Panc1 (cell line): ENCODE data around the gene MACROD2. TPM values are rescaled to one million over a fixed set of nuclear protein-coding genes. Genes with fewer than 3 reads are reported as not detected.

Experiments used
- ATAC-seq: fragments of 200-7000 bp; cut with Tn5 transposase; 2 replicates; pipeline ENCODE4 v1.9.1; 2020; ENCODE audit warnings: mild to moderate bottlenecking, moderate library complexity
- BruUV-seq: library from RNA; stranded (reverse); fragments of 400-500 nt; replicated peaks from 2 replicates; lab custom pipeline; 2021; lab: Mats Ljungman, UMichigan
- CTCF ChIA-PET: fragments of 300-600 bp; sonication (Branson Sonifier 250); formaldehyde crosslinking; loops from one replicate; lab custom pipeline; 2022; ENCODE audit warnings: antibody characterized with exemption; lab: Charles Lee
- POLR2A ChIA-PET: fragments of 300-600 bp; sonication (Branson Sonifier 250); formaldehyde crosslinking; loops from one replicate; lab custom pipeline; 2022; ENCODE audit warnings: antibody characterized with exemption; lab: Charles Lee
- DNase-seq: peaks from one replicate; pipeline ENCODE4 v3.0.0-alpha.2; 2010; ENCODE audit warnings: low read depth, low spot score
- H3K27ac ChIP-seq: 2 replicates; pipeline ENCODE4 v1.5.1; 2011; ENCODE audit warnings: mild to moderate bottlenecking, low read length, inconsistent platforms
- H3K27me3 ChIP-seq: fragments of 200-500 bp; sonication (Bioruptor generic); 2 replicates; pipeline ENCODE4 v1.6.0; 2014; ENCODE audit warnings: low read length, inconsistent platforms; ENCODE audit not compliant: control insufficient read depth, insufficient read depth
- H3K36me3 ChIP-seq: fragments of 200-500 bp; sonication (Bioruptor generic); 2 replicates; pipeline ENCODE4 v1.5.1; 2014; ENCODE audit warnings: inconsistent platforms, mild to moderate bottlenecking, low read length, moderate library complexity; ENCODE audit not compliant: control insufficient read depth, insufficient read depth
- H3K4me1 ChIP-seq: 2 replicates; pipeline ENCODE4 v1.5.1; 2011; ENCODE audit warnings: inconsistent platforms, mild to moderate bottlenecking, low read length, moderate library complexity; ENCODE audit not compliant: control insufficient read depth, insufficient read depth
- H3K4me3 ChIP-seq, 2 experiments: 2 replicates each; pipeline ENCODE4 v1.5.1; 2011 to 2012; ENCODE audit warnings: low read depth in 2 of 2, low read length in 2 of 2, mild to moderate bottlenecking in 2 of 2, inconsistent platforms in 1 of 2, moderate library complexity in 1 of 2
- H3K9me3 ChIP-seq: fragments of 200-500 bp; sonication (Bioruptor generic); 2 replicates; pipeline ENCODE4 v1.5.1; 2014; ENCODE audit warnings: low read depth, mild to moderate bottlenecking, inconsistent platforms, low read length, moderate library complexity; ENCODE audit not compliant: control insufficient read depth, insufficient read depth
- POLR2AphosphoS5 ChIP-seq: IDR thresholded peaks from 2 replicates; pipeline ENCODE4 v1.6.1; 2012; ENCODE audit warnings: mild to moderate bottlenecking, low read depth, low read length, moderate library complexity
- SIN3A ChIP-seq: IDR thresholded peaks from 2 replicates; pipeline ENCODE4 v1.6.1; 2012; ENCODE audit warnings: low read depth, mild to moderate bottlenecking, low read length, moderate library complexity, borderline replicate concordance; ENCODE audit not compliant: insufficient read depth
- TCF7L2 ChIP-seq: IDR thresholded peaks from 2 replicates; pipeline ENCODE4 v1.6.1; 2011; ENCODE audit warnings: mild to moderate bottlenecking, low read depth, low read length, inconsistent platforms
- in situ Hi-C: cut with HindIII; loops from 2 replicates; pipeline ENCODE4 v1.10.0; 2016; ENCODE audit warnings: low sequenced_read_pairs, low pct_unique_long_range_greater_than_20kb
- intact Hi-C: fragments of 100-400 bp; cut with micrococcal nuclease; formaldehyde crosslinking; loops from one replicate; pipeline ENCODE4 v1.10.0; 2022; ENCODE audit not compliant: unreplicated experiment
- total RNA-seq: library from RNA; stranded (reverse); gene quantifications from one replicate; pipeline ENCODE4 v1.2.1, GENCODE V29; 2021; ENCODE audit not compliant: unreplicated experiment
- TF ChIP-seq, protein P1 (sequence below), 2 experiments: IDR thresholded peaks; 2 replicates each; pipeline ENCODE4 v1.6.1; 2011 to 2012; ENCODE audit warnings: low read depth in 2 of 2, control low read depth in 1 of 2, low read length in 1 of 2, mild to moderate bottlenecking in 1 of 2, moderate library complexity in 1 of 2; ENCODE audit not compliant: insufficient read depth in 1 of 2
- TF ChIP-seq, protein P2 (sequence below): fragments of 450-650 bp; IDR thresholded peaks from 2 replicates; pipeline ENCODE4 v1.5.1; 2017; ENCODE audit warnings: mild to moderate bottlenecking

The MACROD2 gene
- total RNA-seq, 1 experiment from 2014 or later: 1.2 TPM

DNA sequence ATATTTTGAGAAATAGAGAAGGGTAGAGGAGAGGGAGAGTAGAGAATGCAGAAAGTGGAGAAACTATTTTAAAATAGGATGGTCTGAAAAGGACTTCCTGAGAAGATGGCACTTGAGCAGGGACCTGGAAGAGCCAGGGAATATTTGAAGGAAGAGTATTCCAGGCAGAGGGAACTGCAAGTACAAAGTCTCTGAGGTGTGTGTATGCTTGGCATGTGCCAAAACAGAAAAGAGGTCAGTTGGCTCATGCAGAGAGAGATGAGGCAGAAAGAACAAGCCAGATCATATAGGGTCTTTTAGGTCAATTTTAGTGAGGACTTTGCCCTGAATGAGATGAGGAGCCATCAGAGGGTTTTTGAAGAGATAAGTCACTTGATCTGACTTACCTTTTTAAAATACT lies 196.2 kb downstream of the MACROD2 start:
- TF ChIP-seq SIN3A (no peak), TCF7L2 (no peak), POLR2AphosphoS5 (no peak)
- TF ChIP-seq, protein P1, sequence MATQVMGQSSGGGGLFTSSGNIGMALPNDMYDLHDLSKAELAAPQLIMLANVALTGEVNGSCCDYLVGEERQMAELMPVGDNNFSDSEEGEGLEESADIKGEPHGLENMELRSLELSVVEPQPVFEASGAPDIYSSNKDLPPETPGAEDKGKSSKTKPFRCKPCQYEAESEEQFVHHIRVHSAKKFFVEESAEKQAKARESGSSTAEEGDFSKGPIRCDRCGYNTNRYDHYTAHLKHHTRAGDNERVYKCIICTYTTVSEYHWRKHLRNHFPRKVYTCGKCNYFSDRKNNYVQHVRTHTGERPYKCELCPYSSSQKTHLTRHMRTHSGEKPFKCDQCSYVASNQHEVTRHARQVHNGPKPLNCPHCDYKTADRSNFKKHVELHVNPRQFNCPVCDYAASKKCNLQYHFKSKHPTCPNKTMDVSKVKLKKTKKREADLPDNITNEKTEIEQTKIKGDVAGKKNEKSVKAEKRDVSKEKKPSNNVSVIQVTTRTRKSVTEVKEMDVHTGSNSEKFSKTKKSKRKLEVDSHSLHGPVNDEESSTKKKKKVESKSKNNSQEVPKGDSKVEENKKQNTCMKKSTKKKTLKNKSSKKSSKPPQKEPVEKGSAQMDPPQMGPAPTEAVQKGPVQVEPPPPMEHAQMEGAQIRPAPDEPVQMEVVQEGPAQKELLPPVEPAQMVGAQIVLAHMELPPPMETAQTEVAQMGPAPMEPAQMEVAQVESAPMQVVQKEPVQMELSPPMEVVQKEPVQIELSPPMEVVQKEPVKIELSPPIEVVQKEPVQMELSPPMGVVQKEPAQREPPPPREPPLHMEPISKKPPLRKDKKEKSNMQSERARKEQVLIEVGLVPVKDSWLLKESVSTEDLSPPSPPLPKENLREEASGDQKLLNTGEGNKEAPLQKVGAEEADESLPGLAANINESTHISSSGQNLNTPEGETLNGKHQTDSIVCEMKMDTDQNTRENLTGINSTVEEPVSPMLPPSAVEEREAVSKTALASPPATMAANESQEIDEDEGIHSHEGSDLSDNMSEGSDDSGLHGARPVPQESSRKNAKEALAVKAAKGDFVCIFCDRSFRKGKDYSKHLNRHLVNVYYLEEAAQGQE (IDR thresholded peaks at IDR 0.05; ENCODE audit: insufficient read depth in 1 of 2, low read depth in 2 of 2, low read length in 1 of 2): no peak
- TF ChIP-seq, protein P2, sequence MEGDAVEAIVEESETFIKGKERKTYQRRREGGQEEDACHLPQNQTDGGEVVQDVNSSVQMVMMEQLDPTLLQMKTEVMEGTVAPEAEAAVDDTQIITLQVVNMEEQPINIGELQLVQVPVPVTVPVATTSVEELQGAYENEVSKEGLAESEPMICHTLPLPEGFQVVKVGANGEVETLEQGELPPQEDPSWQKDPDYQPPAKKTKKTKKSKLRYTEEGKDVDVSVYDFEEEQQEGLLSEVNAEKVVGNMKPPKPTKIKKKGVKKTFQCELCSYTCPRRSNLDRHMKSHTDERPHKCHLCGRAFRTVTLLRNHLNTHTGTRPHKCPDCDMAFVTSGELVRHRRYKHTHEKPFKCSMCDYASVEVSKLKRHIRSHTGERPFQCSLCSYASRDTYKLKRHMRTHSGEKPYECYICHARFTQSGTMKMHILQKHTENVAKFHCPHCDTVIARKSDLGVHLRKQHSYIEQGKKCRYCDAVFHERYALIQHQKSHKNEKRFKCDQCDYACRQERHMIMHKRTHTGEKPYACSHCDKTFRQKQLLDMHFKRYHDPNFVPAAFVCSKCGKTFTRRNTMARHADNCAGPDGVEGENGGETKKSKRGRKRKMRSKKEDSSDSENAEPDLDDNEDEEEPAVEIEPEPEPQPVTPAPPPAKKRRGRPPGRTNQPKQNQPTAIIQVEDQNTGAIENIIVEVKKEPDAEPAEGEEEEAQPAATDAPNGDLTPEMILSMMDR: no peak
- no peak overlapping the region for H3K4me3 ChIP-seq
- no peaks in the 10 kb centered on the region for H3K27me3 ChIP-seq
- no peaks in the 10 kb centered on the region for H3K4me1 ChIP-seq
- BruUV-seq: no TSS peak
- no peaks in the 10 kb centered on the region for H3K9me3 ChIP-seq
- H3K36me3 ChIP-seq: no peaks in the 10 kb centered on the region
- in situ Hi-C loops (no loop called here), intact Hi-C loops (no loop called here)
- no peak for ATAC-seq
- ChIA-PET POLR2A (no interaction called here), CTCF (no interaction called here)
- no peak for DNase-seq
- H3K27ac ChIP-seq: no peak overlapping the region

DNA sequence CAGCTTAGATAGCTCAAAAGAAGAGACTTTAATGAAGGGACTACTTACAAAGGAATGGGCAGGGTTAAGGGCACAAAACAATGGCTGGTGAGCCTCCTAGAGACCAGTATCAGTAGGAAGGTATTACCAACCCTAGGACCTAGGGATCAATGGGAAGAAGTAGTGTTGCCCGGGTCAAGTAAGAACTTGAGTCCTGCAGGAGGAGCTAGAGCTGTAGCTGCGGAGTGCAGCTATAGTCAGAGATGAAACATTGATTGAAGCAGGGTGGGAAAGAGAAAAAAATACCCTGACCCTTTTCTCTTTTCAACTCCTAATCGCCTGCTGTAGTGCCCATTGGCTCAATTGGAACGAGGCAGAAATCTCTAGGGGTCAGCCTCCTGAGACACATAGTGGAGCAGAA lies 198.1 kb downstream of the MACROD2 start:
- Histone ChIP-seq H3K27me3 (no peaks in the 10 kb centered on the region), H3K4me1 (no peaks in the 10 kb centered on the region), H3K9me3 (no peaks in the 10 kb centered on the region), H3K27ac (no peak overlapping the region), H3K36me3 (no peaks in the 10 kb centered on the region), H3K4me3 (no peak overlapping the region)
- DNase-seq (no peak), ATAC-seq (no peak)
- BruUV-seq: no TSS peak
- TF ChIP-seq, protein P1 (IDR thresholded peaks at IDR 0.05; ENCODE audit: insufficient read depth in 1 of 2, low read depth in 2 of 2, low read length in 1 of 2): no peak
- TF ChIP-seq, protein P2: no peak
- TF ChIP-seq TCF7L2: no peak
- no peak for TF ChIP-seq SIN3A
- TF ChIP-seq POLR2AphosphoS5: no peak
- intact Hi-C loops: no loop called here
- in situ Hi-C loops: no loop called here
- ChIA-PET CTCF (no interaction called here), POLR2A (no interaction called here)
